ENCODE data around the gene DOK4. TPM values are rescaled to one million over a fixed set of nuclear protein-coding genes. Genes with fewer than 3 reads are reported as not detected.

DOK4 gene
- total and polyA plus RNA-seq, 8 donors: 27.7 to 108 (median 31.0) TPM

DNA sequence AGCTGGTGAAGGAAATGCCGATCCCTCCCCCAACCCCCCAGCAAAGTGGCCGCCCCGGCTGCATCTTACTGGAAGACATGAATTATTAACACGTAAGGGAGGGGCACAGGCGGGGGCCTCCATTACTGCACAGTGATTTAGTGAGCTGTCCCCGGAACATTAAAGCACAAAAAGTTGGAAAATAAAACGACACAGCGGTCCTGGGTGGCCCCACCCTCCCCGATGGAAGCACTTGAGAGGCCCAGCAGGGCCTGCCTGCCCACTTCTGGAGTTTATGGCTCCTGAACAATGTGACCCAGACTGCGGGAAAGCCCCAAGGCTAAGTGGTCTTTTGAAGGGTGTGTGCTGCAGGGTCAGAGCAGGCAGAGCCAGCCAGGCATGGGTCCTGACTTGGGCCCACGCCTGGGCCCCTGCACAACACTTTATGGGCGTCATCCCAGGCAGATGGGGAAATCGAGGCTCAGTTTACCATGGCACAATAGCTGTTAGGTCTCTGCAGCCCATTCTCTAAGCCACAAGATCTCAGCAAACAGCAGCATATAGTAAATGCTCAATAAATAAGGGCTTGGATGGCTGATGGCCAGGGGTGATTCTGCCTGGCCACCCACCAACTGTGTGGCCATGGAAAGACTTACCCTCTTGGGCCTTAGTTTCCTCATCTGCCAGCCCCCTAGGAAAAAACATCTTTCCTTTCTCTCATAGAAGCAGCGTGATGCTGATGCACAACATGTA, 27.2 kb upstream of the DOK4 start:
- ATAC-seq: peak; percentile 89

DNA sequence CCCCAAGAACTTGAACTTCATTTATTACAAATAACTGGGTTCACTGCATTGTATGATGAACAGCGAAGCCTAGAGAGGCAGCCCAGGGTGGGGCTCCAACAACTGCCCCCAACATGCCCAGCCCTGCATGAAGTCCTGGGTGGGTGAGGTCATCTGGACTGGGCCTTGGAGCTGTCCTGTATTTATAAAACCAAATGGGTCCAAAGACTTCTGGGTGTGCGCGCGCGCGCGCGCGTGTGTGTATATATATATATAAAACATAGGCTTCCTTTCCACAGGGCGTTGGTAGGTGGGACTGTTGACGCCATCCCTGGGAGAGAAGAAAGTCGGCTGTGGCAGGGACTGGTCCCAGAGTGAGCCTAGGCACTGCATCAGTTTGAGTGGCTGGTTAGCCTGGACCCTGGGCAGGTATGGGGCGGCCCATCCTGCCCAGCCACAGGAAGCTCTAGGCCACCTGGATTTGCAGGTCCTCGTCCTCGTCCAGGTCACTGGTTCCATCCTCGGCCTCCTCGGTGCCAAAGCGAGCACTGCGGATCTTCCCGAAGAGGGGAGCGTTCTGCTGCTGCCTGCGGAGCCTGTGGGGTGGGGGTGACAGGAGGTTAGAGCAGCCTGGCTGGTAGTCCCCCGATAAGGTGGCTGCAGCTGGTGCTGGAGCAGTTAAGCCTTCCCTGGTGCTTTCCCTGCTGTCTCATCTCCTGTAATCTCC, 26.2 kb upstream of the DOK4 start:
- H3K9me3 ChIP-seq: no peaks in the 10 kb centered on the region
- H3K4me1 ChIP-seq: peaks cover 8 to 30% of the 10 kb centered on the region in 2 donors
- no peak overlapping the region for H3K4me3 ChIP-seq
- H3K27ac ChIP-seq: no peak overlapping the region
- DNase-seq (peak in 1 of 4 donors; percentile 53), ATAC-seq (no peak)
- intact Hi-C loops (cut with DNase I): no loop called here
- no peaks in the 10 kb centered on the region for H3K27me3 ChIP-seq
- H3K36me3 ChIP-seq: peaks cover 0 to 2% of the 10 kb centered on the region in 2 donors
- TF ChIP-seq, protein P1, sequence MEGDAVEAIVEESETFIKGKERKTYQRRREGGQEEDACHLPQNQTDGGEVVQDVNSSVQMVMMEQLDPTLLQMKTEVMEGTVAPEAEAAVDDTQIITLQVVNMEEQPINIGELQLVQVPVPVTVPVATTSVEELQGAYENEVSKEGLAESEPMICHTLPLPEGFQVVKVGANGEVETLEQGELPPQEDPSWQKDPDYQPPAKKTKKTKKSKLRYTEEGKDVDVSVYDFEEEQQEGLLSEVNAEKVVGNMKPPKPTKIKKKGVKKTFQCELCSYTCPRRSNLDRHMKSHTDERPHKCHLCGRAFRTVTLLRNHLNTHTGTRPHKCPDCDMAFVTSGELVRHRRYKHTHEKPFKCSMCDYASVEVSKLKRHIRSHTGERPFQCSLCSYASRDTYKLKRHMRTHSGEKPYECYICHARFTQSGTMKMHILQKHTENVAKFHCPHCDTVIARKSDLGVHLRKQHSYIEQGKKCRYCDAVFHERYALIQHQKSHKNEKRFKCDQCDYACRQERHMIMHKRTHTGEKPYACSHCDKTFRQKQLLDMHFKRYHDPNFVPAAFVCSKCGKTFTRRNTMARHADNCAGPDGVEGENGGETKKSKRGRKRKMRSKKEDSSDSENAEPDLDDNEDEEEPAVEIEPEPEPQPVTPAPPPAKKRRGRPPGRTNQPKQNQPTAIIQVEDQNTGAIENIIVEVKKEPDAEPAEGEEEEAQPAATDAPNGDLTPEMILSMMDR (IDR thresholded peaks at IDR 0.05): no peak

More for the DNA sequence above, 27.2 kb upstream of the DOK4 start:
- no peaks in the 10 kb centered on the region for H3K27me3 ChIP-seq
- peak in 3 of 4 donors; percentile 65 to 80 (median 74) for DNase-seq
- H3K9me3 ChIP-seq: no peaks in the 10 kb centered on the region
- peak overlapping the region in 1 of 2 donors; percentile 53 for H3K27ac ChIP-seq
- TF ChIP-seq, protein P1 (IDR thresholded peaks at IDR 0.05): no peak
- H3K4me3 ChIP-seq: no peak overlapping the region
- H3K36me3 ChIP-seq: peaks cover 0 to 11% of the 10 kb centered on the region in 2 donors
- peaks cover 8 to 30% of the 10 kb centered on the region in 2 donors for H3K4me1 ChIP-seq
- intact Hi-C loops (cut with DNase I): no loop called here

DNA sequence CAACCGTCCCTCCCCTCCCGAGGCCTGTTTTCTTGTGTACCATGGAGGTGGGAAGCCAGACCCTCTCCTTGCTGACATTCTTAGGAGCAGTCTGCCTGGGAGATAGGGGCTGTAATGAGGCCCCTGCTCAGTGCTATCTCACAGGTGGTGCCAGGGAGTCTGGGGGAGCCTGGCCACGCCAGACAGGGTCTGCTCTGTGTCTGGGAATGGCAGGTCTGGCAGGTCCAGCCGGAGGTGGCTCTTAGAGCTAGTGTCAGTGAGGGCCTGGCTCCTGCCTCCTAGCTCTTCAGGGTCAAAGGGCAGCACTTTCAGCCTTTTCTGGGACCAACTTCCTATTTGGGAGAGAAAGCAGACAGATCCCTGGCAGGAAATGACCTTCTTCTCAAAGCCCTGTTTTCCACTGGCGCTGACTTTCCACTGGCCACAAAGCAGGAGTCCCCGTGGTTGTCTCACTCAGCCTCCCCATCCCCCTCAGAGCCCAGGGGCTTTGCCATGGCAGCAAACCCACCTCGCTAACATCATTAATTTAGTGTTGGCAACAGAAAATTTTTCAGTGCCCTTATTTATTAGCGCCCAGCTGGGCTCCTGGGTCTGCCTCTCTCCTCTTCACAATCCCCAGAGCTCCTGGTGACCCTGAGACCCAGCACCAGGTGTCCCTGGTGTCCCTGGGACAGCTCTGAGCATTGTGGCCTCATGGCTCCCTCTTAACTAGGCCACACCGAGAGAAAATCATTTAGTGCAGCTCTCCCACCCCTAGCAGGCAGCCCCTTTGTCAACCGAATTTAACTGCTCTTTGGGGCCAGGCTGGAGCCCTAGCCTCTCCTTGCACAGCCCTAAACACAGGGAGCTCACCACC, 24.0 kb upstream of the DOK4 start:
- Histone ChIP-seq H3K27me3 (no peaks in the 10 kb centered on the region), H3K4me3 (no peak overlapping the region), H3K36me3 (no peaks in the 10 kb centered on the region), H3K4me1 (peaks cover 8 to 28% of the 10 kb centered on the region in 2 donors), H3K27ac (no peak overlapping the region), H3K9me3 (no peaks in the 10 kb centered on the region)
- ATAC-seq (no peak), DNase-seq (peak in 1 of 4 donors; percentile 47)
- intact Hi-C loops (cut with DNase I): no loop called here
- TF ChIP-seq, protein P1 (IDR thresholded peaks at IDR 0.05): no peak

DNA sequence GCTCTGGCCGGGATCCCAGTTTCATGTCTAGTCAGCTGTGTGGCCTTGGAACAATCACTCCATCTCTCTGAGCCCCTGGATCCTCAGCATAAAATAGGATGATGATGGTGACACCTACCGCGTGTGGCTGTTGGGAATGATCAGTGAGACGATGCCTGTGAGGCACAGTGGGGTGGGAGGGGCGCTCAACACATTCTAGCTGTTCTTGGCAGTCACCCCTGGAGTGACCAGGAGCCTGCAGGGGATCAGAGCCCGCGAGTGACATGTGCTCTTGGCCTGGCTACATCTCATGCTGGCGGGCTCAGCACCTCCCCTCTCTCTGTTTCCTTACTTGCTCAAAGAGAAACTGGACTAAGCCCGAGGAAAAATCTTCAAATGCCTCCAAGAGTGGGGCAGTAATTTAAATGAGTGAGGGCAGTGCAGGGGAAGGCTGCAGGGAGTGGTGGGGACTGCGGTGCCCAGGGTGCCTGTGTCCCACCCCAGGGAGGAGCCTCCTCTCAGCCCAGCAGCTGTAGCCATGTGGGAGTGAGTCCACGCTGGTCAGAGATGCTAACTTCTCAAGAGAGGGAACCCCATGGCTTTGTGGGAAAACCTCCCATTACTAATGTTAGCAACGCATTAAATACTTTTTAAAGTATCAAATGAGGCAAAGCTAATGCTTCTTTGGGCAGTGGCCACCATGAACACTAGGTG, 23.1 kb upstream of the DOK4 start:
- Histone ChIP-seq H3K27ac (no peak overlapping the region), H3K9me3 (no peaks in the 10 kb centered on the region)
- intact Hi-C loops (cut with DNase I): no loop called here

More for the DNA sequence above, 23.1 kb upstream of the DOK4 start:
- DNase-seq: peak in 1 of 4 donors; percentile 33
- ATAC-seq: no peak
- Histone ChIP-seq H3K4me1 (peaks cover 3 to 19% of the 10 kb centered on the region in 2 donors), H3K36me3 (no peaks in the 10 kb centered on the region), H3K4me3 (no peak overlapping the region), H3K27me3 (no peaks in the 10 kb centered on the region)
- TF ChIP-seq, protein P1 (IDR thresholded peaks at IDR 0.05): no peak

All from left lung (tissue), 10 donors.